OCI-LY3 (cell line): ENCODE results near the gene LCN6.

Experiments used
- H2AFZ ChIP-seq: fragments of 200-600, 300-600 bp; shearing (Covaris generic); 2 replicates; pipeline ENCODE4 v1.6.0; 2014; ENCODE audit warnings: antibody characterized with exemption, low read depth, low read length
- H3K27ac ChIP-seq: fragments of 200-600, 300-600 bp; sonication (generic); 2 replicates; pipeline ENCODE4 v1.5.1; 2014; ENCODE audit warnings: mild to moderate bottlenecking, low read length, moderate library complexity, mixed read lengths
- H3K27me3 ChIP-seq: fragments of 200-600, 300-600 bp; sonication (generic); 2 replicates; pipeline ENCODE4 v1.6.1; 2014; ENCODE audit warnings: low read depth, low read length, mixed read lengths
- H3K36me3 ChIP-seq: fragments of 200-600, 300-600 bp; sonication (generic); replicated peaks from 2 replicates; pipeline ENCODE3; 2014; ENCODE audit warnings: low read depth, low read length, mixed read lengths
- H3K4me1 ChIP-seq: fragments of 300-600, 200-600 bp; sonication (generic); 2 replicates; pipeline ENCODE4 v1.6.1; 2014; ENCODE audit warnings: low read length, mixed read lengths
- H3K4me2 ChIP-seq: fragments of 200-600, 300-600 bp; sonication (generic); 2 replicates; pipeline ENCODE4 v1.6.1; 2014; ENCODE audit warnings: low read length, mixed read lengths
- H3K4me3 ChIP-seq: fragments of 300-600, 200-600 bp; sonication (generic); 2 replicates; pipeline ENCODE4 v1.5.1; 2014; ENCODE audit warnings: antibody characterized with exemption, mild to moderate bottlenecking, low read length, moderate library complexity
- H3K79me2 ChIP-seq: fragments of 300-600, 200-600 bp; shearing (Covaris generic); 2 replicates; pipeline ENCODE4 v1.6.1; 2014; ENCODE audit warnings: mild to moderate bottlenecking, low read length, mixed read lengths
- H3K9ac ChIP-seq: fragments of 300-600, 200-600 bp; shearing (Covaris generic); 2 replicates; pipeline ENCODE4 v1.6.0; 2014; ENCODE audit warnings: mild to moderate bottlenecking, low read length, moderate library complexity
- H3K9me3 ChIP-seq: fragments of 200-600, 300-600 bp; shearing (Covaris generic); 2 replicates; pipeline ENCODE4 v1.6.1; 2014; ENCODE audit warnings: low read length, mixed read lengths; ENCODE audit not compliant: insufficient read depth
- H4K20me1 ChIP-seq: fragments of 200-600, 300-600 bp; sonication (generic); 2 replicates; pipeline ENCODE4 v1.6.1; 2016; ENCODE audit warnings: low read length, mixed read lengths; ENCODE audit not compliant: insufficient read depth
- CTCF ChIP-seq: fragments of 200-600, 300-600 bp; sonication (generic); IDR thresholded peaks from 2 replicates; pipeline ENCODE4 v1.5.1; 2014; ENCODE audit warnings: antibody characterized with exemption, low read length, low read depth
- EZH2phosphoT487 ChIP-seq: fragments of 200-600 bp; shearing (Covaris generic); IDR thresholded peaks from 2 replicates; pipeline ENCODE4 v1.6.1; 2018; ENCODE audit warnings: antibody characterized with exemption, mixed run types, low read depth

LCN6 gene

GRCh38 chr9:136695955-136696354 lies 52.4 kb downstream of the LCN6 start:
- no peaks in the 10 kb centered on the region for H3K79me2 ChIP-seq
- H3K27me3 ChIP-seq = peaks cover 36% of the 10 kb centered on the region
- no peak for TF ChIP-seq EZH2phosphoT487
- TF ChIP-seq CTCF = no peak
- no peak overlapping the region for H3K27ac ChIP-seq
- H3K4me3 ChIP-seq = peak overlapping the region; percentile 13; the same call in 1 of the 2 replicates
- H3K9me3 ChIP-seq = no peaks in the 10 kb centered on the region
- H2AFZ ChIP-seq = no peak overlapping the region
- no peak overlapping the region for H3K9ac ChIP-seq
- peaks cover 47% of the 10 kb centered on the region for H3K4me1 ChIP-seq
- H3K36me3 ChIP-seq = no peaks in the 10 kb centered on the region
- H3K4me2 ChIP-seq = peak overlapping the region; percentile 54
- H4K20me1 ChIP-seq = no peaks in the 10 kb centered on the region

GRCh38 chr9:136695435-136695895 lies 52.9 kb downstream of the LCN6 start:
- no peak overlapping the region for H3K9ac ChIP-seq
- H3K4me2 ChIP-seq = peak overlapping the region; percentile 54
- H3K4me1 ChIP-seq = peaks cover 43% of the 10 kb centered on the region
- peaks cover 34% of the 10 kb centered on the region for H3K27me3 ChIP-seq
- peak overlapping the region; percentile 13; the same call in 1 of the 2 replicates for H3K4me3 ChIP-seq
- H3K79me2 ChIP-seq = no peaks in the 10 kb centered on the region
- no peak overlapping the region for H3K27ac ChIP-seq
- H4K20me1 ChIP-seq = no peaks in the 10 kb centered on the region
- H3K9me3 ChIP-seq = no peaks in the 10 kb centered on the region
- no peak overlapping the region for H2AFZ ChIP-seq
- TF ChIP-seq CTCF (no peak), EZH2phosphoT487 (no peak)
- no peaks in the 10 kb centered on the region for H3K36me3 ChIP-seq

GRCh38 chr9:136694872-136695247 lies 53.5 kb downstream of the LCN6 start:
- H3K9me3 ChIP-seq = no peaks in the 10 kb centered on the region
- no peak overlapping the region for H3K27ac ChIP-seq
- peaks cover 30% of the 10 kb centered on the region for H3K27me3 ChIP-seq
- H3K4me3 ChIP-seq = no peak overlapping the region
- H3K9ac ChIP-seq = no peak overlapping the region
- no peaks in the 10 kb centered on the region for H3K79me2 ChIP-seq
- H2AFZ ChIP-seq = no peak overlapping the region
- peaks cover 40% of the 10 kb centered on the region for H3K4me1 ChIP-seq
- H4K20me1 ChIP-seq = no peaks in the 10 kb centered on the region
- TF ChIP-seq EZH2phosphoT487 = no peak
- TF ChIP-seq CTCF = no peak
- no peaks in the 10 kb centered on the region for H3K36me3 ChIP-seq
- no peak overlapping the region for H3K4me2 ChIP-seq

- no peak overlapping the region for H3K4me2 ChIP-seq
- H3K9ac ChIP-seq = no peak overlapping the region
- no peaks in the 10 kb centered on the region for H4K20me1 ChIP-seq
- H3K79me2 ChIP-seq = no peaks in the 10 kb centered on the region
- H3K27me3 ChIP-seq = peaks cover 30% of the 10 kb centered on the region
- no peaks in the 10 kb centered on the region for H3K36me3 ChIP-seq
- H2AFZ ChIP-seq = no peak overlapping the region
- no peak overlapping the region for H3K4me3 ChIP-seq
- peaks cover 41% of the 10 kb centered on the region for H3K4me1 ChIP-seq
- H3K27ac ChIP-seq = no peak overlapping the region
- TF ChIP-seq CTCF (peak; percentile 58), EZH2phosphoT487 (no peak)
- no peaks in the 10 kb centered on the region for H3K9me3 ChIP-seq
Observed at GRCh38 chr9:136694163-136694871, 54.0 kb downstream of the LCN6 start.
